ENCODE results near the gene PRDM10.
"Not testable (repeated sequence)": the region's sequence is repeated elsewhere in the genome, so short reads cannot be mapped to it uniquely, and the experiment has no call there.

PRDM10 gene

DNA sequence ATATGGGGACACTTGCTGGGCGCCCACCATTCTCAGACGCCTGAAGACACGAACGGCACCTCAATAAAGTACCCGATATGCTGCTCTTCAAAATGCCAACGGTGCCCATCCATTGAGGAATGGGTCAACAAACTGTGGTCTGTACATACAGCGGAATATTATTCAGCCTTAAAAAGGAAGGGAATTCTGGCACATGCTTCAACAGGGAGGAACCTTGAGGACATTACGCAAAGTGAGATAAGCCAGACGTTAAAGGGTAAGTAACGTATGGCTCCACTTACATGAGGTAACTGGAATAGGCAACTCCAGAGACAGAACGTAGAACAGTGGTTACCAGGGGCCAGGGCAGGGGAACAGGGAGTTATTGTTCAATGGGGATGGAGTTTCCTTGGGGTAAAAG lies 28.0 kb downstream of the PRDM10 start:
- no peak for DNase-seq

- no peak for DNase-seq
Observed at GRCh38 chr11:129974237-129974636, 28.4 kb downstream of the PRDM10 start.

DNA sequence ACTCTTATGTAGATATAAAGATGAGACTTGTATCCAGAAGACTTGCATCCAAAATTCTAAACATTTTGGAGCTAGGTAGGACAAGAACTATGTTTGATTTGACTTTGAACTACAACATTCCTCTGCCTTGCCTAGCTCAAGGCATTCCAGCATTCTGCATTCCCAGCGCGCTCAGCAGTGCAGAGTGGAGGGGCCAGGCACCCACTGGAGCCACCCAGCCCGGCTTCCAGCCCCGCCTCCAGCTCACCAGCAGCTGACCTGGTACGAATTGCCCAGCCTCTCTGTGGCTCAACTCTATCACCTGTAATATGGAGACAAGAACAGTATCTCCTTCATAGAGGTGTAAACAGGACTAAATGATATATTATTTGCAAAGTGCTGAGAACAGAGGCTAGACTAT lies 28.8 kb downstream of the PRDM10 start:
- DNase-seq, result no peak

- DNase-seq, result no peak
Observed at GRCh38 chr11:129973068-129973467, 29.6 kb downstream of the PRDM10 start.

DNA sequence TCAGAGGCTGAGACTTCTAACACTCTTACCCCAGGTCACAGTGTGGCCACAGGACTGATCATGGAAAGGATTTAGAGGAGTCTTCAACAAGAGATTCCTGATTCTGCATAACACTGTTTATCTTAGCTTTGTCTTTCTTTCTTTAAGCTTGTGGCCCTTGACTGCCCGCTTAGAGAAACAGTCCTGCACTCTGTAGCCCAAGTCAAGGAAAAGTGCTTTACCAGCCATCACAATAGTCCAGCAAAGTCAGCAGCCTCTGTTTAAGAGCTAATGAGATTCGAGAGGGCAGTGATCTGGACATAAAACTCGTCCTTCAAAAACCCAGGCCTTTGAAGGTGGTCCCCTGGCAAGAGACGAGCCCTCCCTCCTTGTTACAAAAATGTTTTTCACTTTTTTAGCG lies 30.0 kb downstream of the PRDM10 start:
- DNase-seq, result no peak

DNA sequence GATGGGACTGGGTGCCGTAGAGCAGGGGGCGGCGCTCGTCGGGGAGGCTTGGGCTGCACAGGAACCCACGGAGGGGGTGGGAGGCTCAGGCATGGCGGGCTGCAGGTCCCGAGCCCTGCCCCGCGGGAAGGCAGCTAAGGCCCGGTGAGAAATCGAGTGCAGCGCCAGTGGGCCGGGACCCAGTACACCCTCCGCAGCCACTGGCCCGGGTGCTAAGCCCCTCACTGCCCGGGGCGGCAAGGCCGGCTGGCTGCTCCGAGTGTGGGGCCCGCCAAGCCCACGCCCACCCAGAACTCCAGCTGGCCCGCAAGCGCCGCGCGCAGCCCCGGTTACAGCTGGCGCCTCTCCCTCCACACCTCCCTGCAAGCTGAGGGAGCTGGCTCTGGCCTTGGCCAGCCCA lies 30.8 kb downstream of the PRDM10 start:
- DNase-seq, result not testable (repeated sequence)

DNA sequence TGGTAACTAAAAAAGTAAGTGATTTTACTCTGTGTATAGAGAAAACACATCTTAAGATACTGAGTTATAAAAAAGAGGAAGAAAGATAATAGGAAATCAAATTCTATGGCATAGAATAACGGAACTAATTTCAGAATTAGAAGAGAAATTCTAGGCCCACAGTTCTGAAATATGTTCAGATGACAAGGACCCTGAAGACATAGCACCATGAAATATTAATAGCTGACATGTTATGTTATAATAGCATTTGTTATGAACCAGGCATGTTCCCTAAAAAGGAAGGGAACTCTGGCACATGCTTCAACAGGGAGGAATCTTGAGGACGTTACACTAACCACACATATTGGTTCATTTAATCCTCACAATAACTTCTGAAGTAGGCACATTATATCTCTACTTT lies 32.7 kb downstream of the PRDM10 start:
- DNase-seq, result no peak

DNA sequence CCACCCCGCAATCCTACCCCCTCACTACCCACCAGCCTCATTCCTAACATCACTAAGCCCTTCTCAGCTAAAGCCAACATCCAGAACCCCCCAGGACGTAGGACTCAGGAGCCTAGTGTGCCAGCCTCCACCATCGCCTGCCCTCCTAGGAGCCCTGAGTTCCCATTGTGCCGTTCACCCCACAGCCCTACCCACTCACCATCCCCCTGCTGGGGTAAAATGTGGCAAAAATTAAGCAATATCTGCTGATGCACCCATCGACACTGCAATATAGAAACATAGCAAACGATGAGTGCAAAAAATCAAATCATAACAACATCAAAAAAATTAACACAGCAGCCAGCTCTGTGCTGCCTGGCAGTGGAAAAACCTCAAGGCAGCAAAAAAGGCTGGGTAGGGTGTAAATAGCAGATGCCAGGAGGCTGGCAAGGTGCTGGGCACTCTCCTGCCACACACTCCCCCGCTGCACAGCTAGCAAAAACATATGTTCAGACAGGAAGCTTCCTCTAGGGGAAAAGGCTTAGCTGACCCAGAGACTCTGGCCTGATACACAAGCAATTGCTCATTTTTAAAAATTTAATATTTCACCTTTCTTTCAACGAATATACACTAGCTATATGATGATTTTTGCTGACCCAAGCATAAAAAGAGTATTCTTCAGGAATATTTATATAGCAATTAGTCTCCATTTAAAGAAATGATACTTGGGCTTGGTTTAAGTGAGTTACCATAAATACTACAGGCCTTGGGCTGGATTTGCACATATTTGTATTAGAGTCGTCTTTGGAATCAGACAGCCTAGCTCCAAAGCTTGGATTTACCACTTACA lies 33.8 kb downstream of the PRDM10 start:
- no peak for DNase-seq

DNA sequence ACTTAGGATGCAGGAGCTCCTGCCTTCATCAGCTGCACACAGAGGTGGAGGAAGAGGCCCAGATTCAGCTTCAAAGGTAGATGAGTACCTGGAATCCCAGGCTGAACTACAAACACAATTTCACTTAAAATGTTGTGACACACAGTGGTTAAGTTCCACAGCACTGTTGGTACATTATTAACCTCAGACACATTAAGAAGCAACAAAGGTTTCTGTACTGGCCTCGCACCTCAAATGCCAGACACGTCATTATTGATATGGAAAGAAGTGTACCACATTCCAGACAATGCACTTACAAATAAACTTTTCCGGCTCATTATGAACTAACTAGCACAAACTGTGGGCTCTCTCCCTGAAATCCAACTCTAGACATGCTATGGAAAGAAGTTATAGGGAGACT lies 34.6 kb downstream of the PRDM10 start:
- DNase-seq, result no peak

GRCh38 chr11:129965248-129965647 lies 37.4 kb downstream of the PRDM10 start:
- no peak for DNase-seq

DNA sequence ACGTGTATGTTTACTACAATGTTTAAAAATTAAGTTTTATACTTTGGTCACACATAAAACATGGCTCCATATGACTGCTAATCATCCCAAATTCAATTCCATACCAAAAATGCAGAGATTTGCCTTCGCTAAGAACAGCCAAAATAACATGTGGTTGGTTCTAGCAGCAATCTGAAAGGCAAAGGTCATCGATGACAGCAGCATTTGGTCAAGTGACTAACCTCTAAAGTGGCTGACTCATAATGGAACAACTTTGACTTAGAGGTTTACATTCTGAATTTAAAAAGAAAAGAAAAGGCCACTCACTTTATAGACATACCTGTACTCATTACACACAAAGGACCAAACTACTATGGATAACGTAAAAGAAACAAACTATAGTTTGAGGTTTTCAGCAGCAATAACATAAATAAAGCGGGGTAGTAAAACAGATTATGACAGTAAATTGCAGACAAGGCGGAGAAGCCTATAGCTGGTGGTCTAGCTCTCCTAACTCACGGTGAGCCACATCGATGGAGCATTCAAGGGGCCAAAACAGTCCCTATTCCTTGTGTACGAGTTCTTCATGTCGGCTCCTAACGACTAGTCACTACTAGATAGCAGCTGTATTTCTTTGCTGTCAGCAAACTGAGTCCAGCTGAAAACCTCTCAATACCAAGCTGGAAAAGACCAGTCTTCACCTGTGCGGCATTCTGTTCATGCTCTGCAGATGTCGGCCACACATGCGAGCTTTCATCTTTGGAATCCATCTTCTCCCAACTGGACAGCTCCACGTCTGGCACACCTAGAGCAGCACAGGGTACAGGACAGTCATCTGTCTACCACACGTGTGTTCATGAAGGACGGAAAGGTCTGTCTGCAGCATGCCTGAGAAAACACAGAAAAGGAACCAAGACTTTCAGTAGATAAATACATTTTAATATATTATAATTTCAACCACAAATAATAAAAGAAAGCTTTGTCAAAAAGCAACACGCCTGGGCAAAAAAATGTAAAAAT lies 42.1 kb downstream of the PRDM10 start:
- DNase-seq, result peak; percentile 24 to 76

GRCh38 chr11:129959687-129960086 lies 42.9 kb downstream of the PRDM10 start:
- no peak for DNase-seq

DNA sequence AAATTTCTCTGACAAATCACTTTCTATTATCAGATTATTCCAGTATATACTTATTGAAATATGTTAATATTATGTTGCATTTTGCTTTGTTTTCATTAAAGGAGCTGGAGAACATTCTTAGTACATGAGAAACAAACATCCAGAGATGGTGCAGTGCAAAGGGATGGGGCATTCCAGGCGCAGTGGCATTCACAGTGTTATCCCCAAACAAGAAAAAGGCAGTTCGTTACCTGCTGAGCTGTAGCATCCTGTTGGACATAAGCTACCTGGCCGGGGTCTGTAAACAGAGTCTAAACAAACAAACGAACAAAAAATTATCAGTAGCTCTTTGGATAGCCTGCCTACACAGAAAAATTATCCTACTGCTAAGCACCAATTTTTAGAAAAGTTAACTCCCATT lies 47.4 kb downstream of the PRDM10 start:
- no peak for DNase-seq

- DNase-seq, result not testable (repeated sequence)
Observed at GRCh38 chr11:129954703-129955102, 47.9 kb downstream of the PRDM10 start.

GRCh38 chr11:129951866-129952262 lies 50.8 kb downstream of the PRDM10 start:
- no peak for DNase-seq

- DNase-seq, result no peak
Observed at GRCh38 chr11:129951201-129951865, 51.3 kb downstream of the PRDM10 start.

DNA sequence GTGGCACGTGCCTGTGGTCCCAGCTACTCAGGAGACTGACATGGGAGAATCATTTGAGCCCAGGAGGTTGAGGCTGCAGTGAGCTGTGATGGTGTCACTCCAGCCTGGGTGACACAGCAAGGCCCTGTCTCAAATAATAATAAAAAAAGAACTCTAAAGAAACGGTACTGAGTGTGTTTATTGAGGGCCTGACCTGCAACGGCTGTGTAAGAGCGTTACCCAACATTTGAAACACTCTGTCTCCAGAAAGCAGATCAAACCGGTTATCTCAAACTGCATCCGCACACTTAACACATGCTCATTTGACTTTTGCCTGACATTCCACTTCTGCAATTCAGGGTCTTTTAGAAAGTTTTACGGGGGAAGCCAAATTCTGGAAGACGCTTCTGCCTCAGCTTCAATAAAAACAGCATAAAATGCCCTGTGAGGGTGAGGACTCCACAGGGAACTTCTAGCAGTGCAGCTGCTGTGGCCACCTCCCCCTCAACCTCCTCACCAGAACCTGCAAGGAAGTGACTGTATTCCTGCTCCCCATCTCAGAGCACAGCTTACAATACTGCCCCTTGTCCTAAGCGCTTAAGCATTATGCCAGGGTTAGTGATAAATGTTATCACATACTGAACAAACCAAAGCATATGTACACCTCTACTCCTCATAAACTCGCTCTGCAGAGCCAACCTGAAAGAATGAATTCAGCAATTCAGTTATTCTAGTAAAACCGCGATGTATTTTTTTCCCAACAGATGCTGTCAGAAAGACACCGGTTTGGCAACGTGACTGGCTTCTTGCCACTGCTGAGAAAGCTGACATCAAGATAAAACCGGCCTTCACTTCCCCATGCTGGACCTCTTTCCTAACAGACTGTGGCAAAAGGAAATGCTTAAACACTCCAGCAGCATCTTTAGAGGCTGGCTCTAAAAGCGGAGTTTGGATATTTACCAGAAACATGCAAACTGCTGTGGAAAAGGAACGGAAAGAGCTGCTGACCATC lies 52.2 kb downstream of the PRDM10 start:
- DNase-seq, result no peak

DNA sequence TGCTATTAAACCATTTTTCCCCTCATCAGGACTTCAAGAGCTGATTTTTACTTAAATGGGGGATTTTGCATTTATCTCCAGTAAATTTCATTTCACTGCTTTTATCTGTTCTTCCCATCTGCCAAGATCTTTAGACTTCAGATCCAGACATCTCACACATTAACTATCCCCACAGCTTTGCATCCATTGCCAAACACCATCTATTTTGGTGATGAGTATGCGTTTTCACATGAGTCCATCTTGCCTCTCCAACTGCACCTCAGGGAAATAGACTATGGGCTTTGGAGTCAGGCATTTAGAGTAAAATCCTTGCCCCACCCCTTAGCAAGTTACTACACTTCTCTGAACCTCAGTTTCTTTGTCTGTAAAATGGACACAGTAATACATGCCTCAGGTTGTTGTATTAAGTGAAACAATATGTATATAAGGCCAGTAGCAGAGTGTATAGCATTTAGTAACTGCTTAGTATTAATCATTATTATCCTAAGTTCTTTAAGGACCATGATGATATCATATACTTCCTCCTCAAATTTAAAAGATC lies 53.6 kb downstream of the PRDM10 start:
- no peak for DNase-seq

DNA sequence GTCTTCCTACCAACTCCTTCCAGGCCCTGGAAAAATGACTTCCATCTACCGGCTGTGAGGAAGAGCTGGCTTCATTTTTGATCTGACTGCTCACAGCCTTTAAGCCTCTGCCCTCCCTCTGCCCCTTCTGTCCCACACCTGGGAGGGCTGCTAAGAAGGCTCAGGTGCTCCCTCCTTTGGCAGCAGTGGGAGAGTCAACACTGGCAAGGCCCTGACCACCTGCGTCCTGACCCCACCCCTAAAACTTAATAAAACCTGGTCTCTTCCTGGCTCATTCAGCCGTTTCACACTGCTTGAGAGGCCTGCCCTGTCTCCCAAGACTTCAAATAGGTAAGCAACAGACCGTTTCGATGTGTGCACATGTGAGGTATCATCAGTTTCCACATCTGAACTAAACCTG lies 55.2 kb downstream of the PRDM10 start:
- no peak for DNase-seq

DNA sequence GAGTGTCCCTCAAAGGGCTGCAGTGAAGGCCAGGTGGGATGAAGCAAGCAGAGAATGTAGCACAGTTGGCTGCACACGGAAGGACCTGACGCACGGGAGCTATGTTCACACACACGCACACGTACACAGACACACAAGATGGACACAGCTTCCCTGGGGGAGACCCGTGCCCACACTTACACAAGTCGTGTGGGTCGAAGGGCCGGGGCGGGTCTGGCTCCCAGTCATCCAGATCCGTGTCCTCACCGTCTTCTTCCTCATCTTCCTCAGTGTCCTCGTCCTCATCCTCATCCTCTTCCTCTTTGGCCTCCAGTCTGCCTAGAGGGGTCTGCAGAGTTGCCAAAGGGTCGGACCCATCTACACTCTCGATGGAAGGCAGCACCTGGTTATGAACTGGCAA lies 55.7 kb downstream of the PRDM10 start:
- no peak for DNase-seq

DNA sequence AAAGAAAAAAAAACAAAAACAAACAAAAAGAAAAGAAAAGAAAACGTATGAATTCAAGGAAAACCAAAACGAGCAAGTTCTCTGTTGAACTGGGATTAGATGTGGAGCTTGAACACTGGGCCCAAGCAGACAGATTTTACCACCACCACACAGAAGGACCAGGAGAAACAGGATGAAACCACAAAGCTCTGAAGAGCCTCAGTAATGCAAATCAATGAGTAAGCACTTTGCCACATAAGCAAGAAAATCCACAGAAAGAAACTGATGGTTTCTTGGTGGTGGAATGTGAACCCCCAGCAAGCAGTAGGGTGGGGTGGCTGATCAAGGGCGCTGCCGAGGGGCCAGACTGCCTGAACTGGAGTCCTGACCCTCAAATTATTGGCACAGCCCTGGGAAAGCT lies 56.4 kb downstream of the PRDM10 start:
- no peak for DNase-seq

DNA sequence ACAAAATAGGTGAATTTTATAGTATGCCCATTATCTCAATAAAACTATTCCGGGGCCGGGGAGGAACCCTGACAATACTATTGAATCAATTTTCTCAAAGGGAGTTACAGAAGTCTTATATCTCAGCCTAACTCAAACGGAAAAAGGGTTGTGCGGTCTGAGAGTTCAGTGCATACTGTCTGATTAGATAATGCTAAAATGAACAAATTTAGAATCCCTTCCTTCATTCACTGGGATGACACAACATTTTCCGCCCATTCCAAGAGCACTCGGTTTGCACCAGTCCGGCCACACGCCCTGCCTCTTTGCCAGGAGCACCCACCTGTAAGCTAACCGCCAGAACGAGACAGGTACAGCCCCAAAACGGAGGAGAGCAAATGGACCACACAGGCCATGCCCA lies 57.3 kb downstream of the PRDM10 start:
- no peak for DNase-seq

Measured in SW 1271 (cell line).